GM19468 (cell line): ENCODE results near the gene NOC4L.

Source experiments
- ATAC-seq: cut with Tn5 transposase; IDR thresholded peaks from one replicate; pipeline ENCODE4 v1.9.1; 2021; ENCODE audit warnings: mild to moderate bottlenecking, moderate library complexity, moderate number of reproducible peaks; ENCODE audit not compliant: unreplicated experiment; ENCODE audit errors: extremely low read depth

NOC4L gene

DNA sequence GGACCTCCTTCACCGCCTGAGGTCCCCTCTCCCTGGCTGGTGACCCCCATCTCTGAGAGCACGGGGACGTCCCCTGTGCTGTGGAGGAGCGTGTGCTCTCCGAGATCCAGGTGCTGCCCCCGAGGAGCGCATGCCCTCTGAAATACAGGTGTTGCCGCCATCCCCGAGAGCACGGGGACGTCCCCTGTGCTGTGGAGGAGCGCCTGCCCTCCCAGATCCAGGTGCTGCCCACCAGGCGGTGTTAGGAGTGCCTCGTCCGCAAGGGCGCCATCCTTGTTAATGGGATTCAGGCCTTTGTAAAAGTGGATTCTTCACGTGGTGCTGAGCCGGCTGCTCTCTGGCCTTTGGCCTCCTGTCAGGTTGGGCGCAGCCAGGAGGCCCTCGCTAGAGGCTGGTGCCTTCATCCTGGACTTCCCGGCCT, 10.1 kb downstream of the NOC4L start:
- ATAC-seq = no peak

GRCh38 chr12:132154941-132155770, 10.9 kb downstream of the NOC4L start:
- no peak for ATAC-seq

GRCh38 chr12:132155771-132156572, 11.7 kb downstream of the NOC4L start:
- no peak for ATAC-seq

GRCh38 chr12:132156573-132157325, 12.5 kb downstream of the NOC4L start:
- no peak for ATAC-seq

DNA sequence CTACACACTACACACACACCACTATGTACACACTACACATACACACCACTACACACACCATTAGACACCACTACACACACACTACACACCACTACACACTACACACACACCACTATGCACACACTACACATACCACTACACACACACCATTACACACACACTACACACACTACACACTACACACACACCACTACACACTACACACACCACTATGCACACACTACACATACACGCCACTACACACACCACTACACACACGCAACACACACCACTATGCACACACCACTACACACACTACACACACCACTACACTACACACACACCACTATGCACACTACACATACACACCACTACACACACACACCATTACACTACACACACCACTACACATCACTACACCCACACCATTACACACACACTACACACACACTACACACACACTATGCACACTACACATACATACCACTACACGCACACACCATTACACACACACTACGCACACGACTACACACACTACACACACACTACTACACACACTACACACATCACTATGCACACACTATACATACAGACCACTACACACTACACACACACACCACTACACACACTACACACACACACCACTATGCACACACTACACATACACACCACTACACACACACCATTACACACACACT, 13.6 kb downstream of the NOC4L start:
- ATAC-seq = no peak

- no peak for ATAC-seq
Observed at GRCh38 chr12:132158677-132159554, 14.7 kb downstream of the NOC4L start.

- ATAC-seq = no peak
Observed at GRCh38 chr12:132159555-132160003, 15.3 kb downstream of the NOC4L start.

- ATAC-seq = no peak
Observed at GRCh38 chr12:132160016-132160415, 15.8 kb downstream of the NOC4L start.

- ATAC-seq = no peak
Observed at GRCh38 chr12:132160601-132161035, 16.4 kb downstream of the NOC4L start.

GRCh38 chr12:132161036-132161781, 17.0 kb downstream of the NOC4L start:
- no peak for ATAC-seq

DNA sequence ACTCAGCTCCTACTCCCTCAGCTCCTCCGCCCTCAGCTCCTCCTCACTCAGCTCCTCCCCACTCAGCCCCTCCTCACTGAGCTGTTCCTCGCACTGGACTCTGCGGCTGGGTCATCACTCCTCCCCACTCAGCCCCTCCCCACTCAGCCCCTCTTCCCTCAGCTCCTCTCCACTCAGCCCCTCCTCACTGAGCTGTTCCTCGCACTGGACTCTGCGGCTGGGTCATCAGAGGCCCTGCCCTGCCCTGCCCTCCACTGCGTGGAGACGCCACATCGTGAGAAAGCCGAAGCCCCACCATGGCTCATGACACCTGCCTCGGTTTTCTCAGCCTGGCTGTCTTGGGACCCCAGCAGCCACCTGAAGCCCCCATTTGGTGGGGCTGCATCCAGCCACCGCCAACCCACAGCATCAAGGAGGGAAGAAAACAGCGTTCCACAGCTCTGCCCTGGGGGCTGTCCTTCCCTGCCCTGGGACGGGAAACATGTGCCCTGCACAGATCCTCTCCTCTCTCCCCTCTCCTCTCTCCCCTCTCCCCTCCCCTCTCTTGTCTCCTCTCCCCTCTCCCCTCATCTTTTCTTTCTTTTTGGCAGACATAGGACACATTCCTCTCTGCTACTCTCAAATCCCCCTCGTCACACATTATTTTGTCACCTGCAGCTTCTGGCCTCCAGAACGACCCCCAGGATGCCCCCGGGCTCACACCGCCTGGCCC, 17.7 kb downstream of the NOC4L start:
- ATAC-seq = no peak

DNA sequence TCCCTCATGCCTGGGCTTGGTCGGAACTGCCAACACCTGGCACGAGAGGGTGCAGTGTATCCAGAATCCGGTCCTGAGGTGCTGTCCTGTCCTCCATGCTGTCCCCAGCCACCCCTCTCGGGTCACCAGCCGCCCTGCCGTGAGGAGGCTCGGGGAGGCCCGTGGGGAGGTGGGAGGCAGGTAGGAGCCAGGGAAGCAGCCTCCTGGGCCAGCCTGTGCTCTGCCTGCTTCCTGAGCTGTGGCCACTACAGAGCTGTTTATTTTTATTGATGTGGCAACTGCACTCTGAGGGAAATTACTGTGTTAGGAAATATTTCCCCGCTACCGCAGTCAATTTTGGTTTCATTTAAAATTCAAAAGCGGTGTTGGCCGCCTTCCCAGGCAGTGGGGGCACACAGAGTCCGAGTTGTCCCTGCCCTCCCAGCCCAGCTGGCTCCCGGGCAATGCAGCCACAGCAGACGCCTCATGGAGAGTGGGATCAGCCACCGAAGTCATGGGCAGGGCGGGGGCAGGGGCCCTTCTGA, 18.3 kb downstream of the NOC4L start:
- no peak for ATAC-seq

- no peak for ATAC-seq
Observed at GRCh38 chr12:132163041-132163910, 19.0 kb downstream of the NOC4L start.

GRCh38 chr12:132163911-132164288, 19.6 kb downstream of the NOC4L start:
- no peak for ATAC-seq

GRCh38 chr12:132164426-132164825, 20.2 kb downstream of the NOC4L start:
- no peak for ATAC-seq

GRCh38 chr12:132165584-132165983, 21.3 kb downstream of the NOC4L start:
- no peak for ATAC-seq

DNA sequence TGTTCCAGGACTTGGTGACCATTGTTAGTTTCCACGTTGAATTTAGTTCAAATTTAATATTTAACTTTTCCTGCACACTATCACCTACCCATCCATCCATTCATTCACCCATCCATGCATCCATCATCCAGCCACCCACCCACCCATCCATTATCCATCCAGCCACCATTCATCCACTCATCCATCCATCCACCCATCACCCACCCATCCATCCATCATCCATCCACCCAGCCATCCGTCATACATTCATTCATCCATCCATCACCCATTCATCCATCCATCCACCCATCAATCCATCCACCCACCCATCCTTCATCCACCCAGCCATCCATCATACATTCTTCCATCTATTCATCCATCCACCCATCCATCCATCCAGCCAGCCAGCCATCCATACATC, 21.8 kb downstream of the NOC4L start:
- ATAC-seq = no peak
